Measurements from ENCODE around the gene ARIH1.
"Not testable (repeated sequence)": the region's sequence is repeated elsewhere in the genome, so short reads cannot be mapped to it uniquely, and the experiment has no call there.

ARIH1 gene

DNA sequence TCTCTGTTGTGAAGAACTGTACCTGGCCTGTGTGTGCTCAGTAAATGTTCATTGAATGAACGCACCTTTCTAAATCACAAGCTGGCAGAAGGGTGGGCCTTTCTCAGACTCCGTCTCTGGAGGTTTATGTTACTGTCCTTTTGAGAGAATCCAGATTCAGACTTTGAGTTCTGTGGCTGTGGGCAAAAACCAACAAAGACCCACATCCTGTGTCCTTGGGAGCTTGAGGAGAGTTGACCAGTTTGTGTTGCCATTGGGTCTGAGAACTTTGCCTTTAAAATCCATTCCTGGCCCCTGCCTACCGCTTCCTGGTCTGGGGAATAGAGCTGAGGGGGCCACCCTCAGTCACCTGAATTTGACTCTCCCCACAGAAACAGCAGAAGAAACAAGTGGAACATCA lies 134.0 kb downstream of the ARIH1 start:
- DNase-seq = not testable (repeated sequence)

DNA sequence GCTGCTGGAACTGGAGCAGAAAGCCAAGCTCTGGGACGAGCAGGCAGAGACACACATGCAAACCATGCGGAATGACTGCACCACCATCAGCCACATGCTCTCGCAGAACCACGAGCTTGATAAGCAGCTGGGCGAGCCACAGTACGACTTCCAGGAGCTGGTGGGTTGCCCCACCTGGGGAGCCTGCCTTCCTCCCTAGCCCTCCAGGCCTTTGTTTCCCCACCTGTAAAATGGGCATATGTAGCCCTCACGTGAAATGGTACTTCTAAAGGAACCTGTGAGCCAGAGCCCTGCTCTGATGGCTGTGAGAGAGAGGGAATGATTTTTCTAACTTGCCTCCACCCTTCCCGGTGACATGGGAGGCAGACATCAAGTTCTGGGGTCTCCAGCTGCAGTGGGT lies 135.7 kb downstream of the ARIH1 start:
- DNase-seq = no peak

DNA sequence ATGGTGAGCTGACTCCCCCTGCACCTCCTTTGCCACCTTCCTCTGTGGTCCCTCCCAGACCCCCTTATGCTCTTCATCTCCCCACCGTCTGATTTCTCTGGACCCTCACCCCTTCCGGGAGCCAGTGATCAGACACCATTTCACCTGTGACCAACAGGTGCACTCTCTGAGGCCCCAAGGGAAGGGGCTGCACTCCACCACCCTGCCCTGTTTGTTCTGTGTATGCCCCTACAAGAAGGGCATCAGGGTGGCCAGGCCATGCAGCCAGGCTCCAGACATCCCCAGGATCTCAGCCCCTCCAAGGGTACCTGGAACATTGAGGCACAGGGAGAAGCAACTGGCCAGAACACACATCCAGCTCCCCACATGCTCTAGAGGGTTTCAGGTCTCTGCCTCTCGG lies 138.2 kb downstream of the ARIH1 start:
- not testable (repeated sequence) for DNase-seq

DNA sequence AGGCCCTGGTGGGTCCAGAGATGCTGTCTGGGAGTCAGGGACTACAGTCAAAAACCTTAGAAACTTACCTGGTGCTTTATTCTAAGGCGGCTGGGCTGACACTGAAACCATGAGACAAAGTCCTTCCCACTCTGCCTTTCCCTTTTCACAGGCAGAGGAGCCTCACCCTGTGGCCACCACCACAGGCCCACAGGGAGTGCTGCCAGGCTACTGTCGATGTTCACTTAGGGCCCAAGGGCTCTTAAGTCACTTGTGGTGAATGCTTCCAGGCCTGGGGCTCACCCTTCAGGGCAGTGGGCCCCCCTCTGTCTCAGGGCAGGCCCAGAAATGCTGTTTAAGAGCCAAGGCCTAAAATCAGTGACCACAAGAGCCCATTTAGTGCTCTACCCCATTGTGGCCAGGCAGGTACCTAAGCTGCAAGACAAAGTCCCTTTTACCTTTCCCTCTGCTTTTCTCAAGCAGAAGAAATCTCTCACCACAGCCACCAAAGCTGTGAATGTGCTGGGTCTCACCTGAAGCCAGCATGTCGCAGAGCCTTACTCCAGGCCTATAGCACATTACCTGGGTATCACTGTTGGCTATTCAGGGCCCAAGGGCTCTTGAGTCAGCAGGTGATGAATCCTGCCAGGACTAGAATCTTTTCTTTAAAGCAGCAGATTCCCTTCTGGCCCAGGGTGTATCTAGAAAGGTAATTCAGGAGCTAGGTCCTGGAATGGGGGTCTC lies 140.8 kb downstream of the ARIH1 start:
- DNase-seq = no peak

DNA sequence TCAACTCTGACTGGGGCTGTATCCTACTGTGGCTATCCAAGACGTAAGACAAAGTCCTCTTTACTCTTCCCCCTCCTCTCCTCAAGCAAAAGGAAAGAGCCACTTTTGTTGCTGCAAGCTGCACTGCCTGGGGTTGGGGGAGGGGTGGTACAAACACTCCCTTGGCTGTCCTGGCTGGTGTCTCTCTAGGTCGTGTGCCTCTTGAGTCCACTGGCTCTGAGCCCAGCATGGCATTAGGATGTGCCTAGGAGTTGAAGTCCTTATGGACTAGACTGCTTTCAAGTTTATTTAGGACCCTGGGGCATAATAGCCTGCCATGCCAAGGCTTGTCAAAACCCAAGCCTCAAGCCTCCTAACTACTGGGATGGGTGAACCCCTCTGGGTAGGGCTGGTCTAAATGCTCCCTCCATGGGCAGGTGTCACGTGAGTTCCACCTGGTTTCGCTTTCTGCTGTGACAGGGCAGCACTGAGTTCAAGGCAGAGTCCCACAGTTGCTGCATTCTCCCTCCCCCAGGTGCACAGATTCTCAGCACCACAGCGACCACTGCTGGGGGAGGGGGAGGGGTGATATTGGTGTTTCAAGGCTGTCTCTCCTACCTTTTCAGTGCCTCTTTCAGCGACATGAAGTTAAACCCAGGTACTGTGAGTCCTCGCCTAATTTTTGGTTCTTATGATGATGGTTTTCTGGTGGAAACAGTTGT lies 141.6 kb downstream of the ARIH1 start:
- not testable (repeated sequence) for DNase-seq

DNA sequence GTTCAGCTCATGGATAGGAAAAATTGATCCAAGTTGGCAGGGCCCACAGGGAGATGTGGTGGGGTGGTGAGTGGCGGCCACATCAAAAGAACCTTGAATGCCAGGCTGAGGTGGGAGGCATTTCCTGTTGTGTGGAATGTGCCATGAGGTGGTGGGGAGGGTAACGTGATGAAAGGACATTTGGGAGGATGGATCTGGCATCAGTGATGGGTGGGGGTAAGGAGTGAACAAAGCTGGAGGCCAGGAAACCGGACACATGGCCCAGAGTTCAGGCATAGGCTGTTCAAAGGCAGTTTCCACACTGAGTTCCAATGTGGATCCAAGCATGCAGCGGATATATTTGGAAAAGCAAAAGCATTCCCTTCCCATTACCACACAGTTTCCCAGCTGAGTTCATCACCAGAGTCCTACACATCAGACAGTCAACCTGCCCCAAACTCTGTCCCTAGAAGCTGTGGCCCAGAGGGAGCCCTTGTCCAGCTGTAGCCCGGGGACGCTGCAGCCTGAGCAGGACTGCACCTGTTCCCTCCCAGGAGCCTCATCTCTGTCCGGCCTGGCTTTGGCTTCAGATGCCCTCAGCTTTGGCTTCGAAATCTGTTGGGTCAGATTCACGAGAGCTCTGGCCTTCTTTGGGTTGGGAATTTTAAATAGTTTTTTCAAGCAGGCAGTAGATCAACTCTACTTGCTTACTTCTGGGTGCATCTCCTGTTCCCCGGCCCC lies 142.5 kb downstream of the ARIH1 start:
- DNase-seq = no peak

DNA sequence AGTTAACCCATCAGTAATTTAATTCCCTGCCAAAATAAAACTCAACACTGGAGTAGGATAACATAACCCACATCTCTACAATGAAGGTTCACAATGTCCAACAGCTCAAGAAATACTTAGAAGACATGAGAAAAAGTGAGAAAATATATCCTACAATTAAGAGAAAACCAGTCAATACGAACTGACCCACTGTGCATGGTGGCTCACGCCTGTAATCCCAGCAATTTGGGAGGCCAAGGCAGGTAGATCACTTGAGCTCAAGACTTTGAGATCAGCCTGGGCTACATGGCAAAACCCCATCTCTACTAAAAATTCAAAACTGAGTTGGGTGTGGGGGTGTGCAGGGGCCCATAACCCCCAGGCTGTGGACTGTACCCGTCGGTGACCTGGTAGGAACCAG lies 149.7 kb downstream of the ARIH1 start:
- not testable (repeated sequence) for DNase-seq

DNA sequence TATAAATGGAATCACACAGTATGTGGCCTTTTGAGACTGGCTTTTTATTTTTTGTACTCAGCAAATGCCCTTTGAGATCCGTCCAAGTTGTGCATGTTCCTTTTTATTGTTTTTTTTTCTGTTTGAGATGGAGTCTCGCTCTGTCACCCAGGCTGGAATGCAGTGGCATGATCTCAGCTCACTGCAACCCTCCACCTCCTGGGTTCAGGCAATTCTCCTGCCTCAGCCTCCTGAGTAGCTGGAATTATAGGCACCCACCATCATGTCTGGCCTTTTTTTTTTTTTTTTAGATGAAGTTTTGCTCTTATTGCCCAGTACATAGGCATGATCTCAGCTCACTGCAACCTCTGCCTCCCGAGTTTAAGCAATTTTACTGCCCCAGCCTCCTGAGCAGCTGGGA lies 152.0 kb downstream of the ARIH1 start:
- DNase-seq = not testable (repeated sequence)

DNA sequence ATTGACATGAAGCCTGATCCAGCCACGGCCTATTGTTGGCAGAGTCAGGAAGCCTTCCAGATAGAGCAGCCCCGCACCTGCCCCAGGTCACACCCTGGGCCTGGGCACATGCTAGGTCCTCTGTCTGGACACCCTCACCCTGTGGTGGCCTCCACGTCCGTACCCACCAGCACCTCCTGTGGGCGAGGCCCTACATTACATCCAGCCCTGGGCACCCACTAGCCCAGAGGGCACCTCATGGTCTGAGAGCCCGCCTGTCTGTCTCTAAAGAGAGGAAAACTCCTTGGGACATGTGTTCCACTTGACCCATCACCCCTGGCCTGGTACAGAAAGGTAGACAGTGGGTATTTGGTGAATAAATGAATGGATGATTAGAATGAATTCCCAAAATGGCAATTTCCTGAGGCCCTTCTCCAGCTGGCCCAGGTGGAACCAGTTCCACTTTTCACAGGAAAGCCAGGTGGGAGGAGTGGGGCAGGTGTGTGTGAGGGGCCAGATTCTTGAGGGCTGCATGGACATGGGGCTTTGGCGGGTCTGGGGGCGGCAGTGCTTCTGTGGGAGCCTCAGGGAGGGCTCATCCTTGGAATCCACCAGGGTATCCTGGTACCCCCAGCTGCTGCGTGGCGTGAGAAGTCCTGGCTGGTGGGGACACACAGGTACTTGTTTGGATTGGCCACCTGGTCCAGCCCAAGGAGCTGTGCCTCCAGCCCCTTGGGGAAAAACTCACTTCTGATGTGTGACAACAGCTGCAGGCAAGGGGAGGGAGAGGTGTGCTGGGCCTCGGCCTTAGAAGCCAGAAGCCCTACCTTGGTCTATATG lies 154.3 kb downstream of the ARIH1 start:
- not testable (repeated sequence) for DNase-seq

DNA sequence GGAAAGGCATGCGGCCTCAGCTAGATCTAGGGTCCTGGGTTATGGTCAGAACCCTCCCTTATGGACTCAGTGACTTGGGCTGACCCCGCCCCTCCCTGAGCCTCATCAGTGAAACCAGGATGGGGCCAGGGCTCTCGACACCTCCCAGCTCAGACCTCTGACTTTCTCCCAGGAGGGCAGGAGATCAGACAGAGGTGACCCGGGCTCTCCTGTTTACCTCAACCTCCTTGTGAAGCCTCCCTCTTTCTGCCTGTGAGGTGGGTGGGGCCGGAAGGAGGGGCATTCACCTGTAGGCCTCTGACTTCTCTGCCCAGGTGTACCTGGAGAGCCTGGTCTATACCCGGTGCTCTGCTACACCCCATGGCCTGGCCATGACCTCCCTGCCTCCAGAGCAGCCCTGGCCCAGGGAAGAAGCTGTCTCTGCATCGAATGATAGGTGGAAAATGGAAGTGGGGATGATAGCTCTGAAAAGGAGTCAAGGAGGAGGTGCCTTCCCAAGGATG lies 155.0 kb downstream of the ARIH1 start:
- DNase-seq = not testable (repeated sequence)

DNA sequence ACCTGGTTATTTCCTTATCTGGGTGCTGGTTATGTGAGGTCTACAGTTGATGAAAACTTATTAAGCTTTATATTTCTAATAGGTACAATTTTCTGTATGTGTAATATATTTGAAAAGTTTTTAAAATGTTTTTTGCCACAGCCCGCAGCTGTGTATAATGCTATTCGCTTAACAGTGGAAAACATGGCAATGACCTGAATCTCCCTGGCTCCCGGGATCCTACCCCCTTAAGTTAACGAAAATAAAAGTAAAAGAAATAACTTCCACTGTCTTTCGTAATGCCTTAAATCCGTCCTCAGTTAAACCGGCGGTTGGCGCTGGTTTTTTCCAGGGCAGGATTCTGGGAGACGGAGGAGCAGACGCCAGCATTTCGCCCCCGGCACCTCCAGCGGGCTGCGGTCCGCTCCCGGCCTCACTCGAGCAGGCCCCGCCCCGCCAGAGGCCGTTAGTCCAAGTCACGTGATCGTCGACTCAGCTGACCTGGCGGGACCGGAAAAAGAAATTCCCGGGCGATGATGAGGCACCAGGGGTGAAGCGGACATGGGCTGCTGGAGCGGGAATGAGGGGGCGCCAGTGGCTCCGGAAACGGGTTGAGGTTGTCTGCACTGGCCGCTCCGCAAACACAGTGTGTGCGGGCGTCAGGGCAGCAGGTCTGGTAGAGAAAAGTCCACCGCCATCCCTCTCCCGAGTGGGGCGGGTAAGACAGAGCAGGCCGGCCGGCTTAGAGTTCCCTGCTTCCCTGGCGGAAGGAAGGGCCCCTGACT lies 162.6 kb downstream of the ARIH1 start:
- peak; percentile 86 for DNase-seq

DNA sequence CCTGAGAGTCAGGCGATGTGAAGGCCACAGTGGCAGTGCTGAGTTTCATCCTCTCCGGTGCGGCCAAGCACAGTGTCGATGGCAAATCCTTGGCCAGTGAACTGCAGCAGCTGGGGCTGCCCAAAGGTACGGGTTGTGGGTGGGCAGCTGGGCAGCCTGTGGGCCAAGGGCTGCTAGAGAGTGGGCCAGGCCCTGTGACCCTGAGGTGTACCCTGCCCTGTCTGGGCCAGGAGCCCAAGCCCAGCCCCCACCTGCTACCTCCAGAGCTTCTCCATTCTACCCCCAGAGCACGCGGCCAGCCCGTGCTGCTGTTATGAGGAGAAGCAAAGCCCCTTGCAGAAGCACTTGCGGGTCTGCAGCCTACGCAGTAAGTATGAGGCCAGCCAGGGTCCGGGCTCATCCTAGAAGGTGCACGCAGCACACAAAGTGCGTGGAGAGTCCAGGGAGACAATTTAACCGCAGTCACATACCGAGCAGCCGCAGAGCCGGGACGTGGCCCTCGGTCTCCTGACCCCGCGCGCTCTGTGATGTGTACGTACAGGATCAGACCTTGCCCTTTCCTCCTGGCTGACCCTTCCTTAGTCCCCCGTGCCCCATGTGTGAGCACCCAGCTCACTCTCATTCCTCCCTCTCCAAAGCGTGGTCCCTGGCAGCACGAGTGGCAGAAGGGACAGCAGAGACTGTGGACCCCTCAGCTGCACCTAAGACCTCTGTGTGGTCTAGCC lies 165.8 kb downstream of the ARIH1 start:
- not testable (repeated sequence) for DNase-seq

DNA sequence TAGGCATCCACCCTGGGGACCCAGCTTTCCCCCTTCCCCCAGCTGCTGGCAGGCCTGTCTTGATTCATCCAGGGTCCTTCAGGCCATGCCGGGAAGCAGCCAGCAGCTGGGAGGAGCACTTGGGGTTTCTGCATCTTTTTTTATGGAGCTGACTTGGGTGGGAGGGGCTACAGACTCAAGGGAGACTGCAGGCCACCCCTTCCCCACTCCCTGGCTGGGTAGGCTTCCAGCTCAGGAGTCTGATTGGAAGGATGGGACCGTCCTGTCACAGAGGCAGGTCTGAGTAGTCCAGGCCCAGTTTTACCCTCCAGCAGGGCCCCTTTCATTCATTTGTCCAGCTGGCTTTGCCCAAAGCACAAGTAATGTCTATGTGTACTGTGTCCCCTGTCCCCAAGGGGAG lies 168.1 kb downstream of the ARIH1 start:
- not testable (repeated sequence) for DNase-seq

DNA sequence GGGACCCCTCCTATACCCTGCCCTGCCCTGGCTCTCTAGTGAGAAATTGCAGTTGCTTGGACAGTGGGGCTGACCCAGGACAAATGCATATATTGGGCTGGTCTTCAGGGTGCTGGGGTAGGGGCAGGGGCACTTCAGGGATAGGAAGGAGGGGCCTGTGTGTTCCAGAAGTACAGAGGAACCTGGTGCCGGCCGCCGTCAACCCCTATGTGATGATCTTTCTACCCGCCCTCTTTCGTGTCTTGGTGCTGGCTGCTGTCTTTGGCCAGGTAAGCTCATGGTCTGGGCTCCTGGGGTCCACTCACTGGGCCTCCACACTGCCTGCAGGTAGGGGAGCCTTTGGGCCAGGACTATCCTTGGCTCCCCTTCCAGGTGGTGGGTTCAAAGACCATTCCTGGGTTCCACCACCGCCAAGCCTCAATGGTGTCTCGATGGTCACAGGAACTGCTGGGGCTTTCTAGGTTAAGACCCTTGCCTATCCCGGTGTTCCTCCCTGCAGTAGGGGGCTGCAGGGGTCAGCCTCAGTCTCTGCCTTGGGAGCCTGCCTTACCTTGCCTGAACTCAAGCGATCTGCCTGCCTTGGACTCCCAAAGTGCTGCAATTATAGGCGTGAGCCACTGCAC lies 174.6 kb downstream of the ARIH1 start:
- DNase-seq = not testable (repeated sequence)

All from eye (tissue), 1 donor.